ENCODE results near the gene ST3GAL6.

The ST3GAL6 gene, protein sequence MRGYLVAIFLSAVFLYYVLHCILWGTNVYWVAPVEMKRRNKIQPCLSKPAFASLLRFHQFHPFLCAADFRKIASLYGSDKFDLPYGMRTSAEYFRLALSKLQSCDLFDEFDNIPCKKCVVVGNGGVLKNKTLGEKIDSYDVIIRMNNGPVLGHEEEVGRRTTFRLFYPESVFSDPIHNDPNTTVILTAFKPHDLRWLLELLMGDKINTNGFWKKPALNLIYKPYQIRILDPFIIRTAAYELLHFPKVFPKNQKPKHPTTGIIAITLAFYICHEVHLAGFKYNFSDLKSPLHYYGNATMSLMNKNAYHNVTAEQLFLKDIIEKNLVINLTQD

DNA sequence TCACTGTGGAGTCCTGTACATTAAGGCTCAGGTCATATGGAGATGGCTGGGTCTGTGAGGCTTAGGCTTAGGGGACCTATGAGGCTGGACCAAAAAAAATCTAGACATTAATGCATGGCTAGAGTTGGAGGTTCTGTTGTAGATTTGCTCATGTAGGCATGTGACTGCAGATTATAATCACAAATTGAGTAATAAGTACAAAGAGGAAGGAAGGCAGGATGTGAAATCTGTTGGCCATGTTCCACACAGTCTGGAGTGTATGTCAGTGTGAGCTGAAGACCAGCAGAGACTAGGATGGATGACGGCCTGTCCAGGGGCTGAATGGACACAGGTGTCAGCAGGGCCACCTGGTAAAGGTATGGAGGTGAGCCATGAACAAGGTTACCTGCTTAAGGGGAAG is at the start of gene ST3GAL6:
TSS of gene ST3GAL6 (plus strand) at position 265 of the 400 bp plus-strand sequence. CDS start 5,101 bp downstream, outside the sequence.
- DNase-seq: no peak

DNA sequence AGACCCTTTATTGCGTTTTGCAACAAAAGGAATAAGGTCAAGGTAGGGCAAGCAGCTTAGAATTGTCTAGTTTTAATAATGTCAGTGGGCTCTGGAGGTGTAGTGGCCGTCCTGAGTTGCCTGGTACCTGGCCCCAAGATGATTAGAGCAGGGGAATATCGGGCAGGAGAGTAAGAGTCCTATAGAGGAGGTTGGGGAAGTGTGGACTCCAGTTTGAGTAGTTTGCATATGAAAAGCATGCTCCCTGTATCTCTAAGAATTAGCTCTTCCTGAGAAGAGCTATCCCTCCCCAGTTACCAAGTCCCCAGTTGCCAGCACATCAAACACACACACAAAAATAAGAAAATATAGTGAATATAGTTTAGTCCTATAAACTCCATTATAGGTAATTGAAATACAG is 49.2 kb upstream of the ST3GAL6 start:
- no peak for DNase-seq

DNA sequence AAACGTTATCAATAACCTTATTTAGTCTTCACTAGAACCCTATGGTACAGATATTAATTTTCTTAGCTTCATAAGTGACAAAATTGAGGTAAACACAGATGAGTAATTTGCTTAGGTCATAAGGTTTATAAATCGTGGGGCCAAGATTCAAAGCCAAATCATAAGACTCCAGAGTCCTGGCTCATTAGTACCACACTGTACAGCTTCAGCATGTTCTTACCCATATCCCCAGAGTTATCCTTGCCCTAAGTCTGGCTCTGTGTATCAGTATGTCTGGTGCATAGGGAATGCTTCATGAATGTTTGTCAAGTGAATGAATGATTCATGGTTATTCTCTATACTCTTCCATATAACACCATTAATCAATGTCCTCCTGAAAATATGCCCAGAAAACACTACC is 45.6 kb upstream of the ST3GAL6 start:
- no peak for DNase-seq

DNA sequence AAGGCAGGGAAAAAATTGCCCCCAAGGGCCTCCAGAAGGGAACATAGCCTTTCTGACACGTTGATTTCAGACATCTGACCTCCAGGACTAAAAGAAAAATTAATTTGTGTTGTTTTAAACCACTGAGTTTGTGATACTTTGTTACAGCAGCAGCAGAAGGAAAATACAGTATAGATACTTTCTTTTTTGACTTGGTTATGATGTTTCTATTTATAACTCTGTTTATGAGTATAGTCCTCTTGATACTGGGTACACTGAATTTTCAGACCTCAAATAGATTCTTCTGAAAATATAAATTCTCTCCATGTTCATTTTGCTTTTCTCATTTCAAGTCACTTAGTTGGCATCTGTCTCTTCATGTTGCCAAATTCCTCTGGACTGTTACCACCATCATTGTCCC is 44.4 kb upstream of the ST3GAL6 start:
- no peak for DNase-seq

DNA sequence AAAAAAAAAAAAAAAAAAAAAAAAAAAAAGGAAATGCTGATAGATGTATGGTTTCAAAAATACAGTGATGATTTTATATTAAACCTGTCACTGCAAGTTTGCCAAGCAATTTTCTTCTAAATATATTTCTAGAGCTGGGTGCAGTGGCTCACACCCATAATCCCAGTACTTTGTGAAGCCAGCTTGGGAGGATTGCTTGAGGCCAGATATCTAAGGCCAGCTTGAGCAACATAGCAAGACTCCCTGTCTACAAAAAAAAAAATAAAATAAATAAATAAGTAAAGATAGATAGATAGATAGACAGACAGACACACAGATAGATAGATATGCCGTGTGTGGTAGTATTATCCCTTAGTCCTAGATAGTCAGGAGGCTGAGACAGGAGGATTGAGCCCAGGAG is 41.4 kb upstream of the ST3GAL6 start:
- no peak for DNase-seq

DNA sequence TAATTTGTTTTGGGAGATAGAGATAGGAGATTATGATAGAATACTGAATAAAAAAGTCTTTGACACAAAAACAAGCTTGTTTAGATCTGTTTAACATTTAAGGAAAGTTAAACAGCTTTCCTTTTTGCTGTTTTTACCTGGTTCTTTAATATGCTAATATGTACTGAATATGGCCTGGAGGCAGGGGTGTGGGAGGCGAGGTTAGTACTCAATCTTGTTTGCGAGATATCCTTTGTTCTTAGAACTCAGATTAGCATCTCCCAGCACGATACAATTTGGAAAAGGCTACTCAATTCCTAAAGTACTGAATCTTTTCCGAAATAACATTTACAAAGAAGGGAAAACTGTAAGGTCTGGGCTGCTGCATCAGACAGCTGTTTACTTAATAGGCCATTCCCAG is 40.8 kb upstream of the ST3GAL6 start:
- DNase-seq: no peak

DNA sequence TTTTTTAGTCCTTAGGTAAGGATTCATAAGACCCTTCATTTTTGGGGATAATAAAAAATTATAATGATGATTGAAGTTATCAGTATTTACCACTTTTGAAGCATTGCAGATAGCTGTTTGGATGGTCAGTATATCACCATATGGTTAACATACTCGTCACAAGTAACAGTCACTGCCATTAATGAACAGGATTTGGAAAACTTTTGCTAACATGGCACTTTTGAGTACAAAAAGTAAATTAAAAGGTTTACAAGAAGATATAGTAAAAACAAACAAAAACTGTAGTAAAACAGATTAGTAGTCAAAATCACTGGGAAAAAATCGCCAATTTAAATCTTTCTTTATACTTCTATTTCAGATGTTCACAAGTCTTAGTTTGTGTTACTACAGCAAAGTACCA is 37.8 kb upstream of the ST3GAL6 start:
- DNase-seq: no peak

DNA sequence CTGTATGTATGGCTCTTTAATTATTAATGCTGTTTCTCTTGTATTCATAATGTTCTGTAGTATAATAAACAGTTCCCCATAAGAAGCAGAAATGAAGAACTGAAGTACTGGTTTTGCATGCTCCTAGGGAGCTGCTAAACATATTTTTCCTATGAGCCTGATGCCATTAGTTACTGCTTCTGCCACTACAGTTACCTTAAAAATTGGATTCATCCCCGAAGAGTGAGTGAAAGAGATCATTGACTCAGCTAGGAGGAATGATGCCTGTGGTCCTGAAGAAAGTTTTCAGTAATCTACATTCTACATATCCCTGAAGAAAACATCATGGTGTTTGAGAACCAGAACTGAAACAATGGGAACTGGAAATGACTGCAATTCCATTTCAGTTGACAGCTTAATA is 37.1 kb upstream of the ST3GAL6 start:
- no peak for DNase-seq

DNA sequence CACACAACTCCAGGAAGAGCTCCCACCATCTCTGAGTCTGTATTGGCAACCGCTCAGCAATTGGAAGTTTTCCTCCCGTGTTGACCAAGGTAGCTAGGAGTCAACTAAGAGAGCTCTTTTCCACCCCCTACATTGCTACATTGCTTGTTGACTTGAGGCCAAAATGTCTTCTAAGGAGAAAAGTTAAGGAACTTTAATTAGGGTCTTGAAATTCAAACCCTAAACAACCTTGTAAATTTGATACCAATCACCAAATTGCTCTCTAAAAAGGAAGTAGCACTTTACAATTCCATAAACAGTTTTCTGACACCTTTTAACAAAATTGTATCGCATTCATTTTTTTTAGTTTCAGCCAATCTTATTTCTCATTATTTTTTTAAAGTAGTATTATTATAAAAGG is 35.5 kb upstream of the ST3GAL6 start:
- DNase-seq: no peak

DNA sequence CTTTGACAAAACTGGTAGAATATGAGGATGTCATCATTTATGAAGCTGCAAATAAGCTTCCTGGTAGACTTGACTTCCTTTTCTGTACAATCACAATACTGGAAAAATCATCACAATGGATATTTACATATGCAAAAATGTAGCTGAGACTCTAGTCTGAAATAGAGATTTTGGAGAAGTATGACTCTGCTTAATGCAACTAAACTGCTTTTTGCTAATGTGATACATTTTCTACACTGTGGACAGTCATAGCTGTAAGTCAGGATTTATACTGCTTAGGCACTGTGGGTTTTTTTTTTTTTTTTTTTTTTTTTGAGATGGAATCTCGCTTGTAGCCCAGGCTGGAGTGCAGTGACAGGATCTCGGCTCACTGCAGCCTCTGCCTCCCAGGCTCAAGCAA is 34.5 kb upstream of the ST3GAL6 start:
- DNase-seq: no peak

DNA sequence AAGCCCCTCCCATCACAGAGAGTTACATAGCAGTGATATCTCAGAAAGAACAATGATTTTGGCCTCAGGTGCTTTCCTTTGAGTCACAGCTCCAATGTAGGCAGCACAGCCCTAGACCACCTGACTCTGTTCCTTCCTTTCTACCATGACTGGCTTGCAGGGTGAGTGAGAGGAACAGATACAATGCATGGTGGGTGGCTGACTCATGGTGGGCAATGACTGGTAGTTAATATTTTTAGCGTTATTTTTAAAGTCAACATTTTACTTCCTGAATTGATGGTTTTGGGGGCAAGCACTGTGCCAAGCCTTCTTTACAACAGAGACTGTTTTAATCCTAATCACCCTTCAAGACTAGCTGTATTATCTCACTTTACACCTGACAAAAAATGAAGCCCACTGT is 32.8 kb upstream of the ST3GAL6 start:
- DNase-seq: no peak

DNA sequence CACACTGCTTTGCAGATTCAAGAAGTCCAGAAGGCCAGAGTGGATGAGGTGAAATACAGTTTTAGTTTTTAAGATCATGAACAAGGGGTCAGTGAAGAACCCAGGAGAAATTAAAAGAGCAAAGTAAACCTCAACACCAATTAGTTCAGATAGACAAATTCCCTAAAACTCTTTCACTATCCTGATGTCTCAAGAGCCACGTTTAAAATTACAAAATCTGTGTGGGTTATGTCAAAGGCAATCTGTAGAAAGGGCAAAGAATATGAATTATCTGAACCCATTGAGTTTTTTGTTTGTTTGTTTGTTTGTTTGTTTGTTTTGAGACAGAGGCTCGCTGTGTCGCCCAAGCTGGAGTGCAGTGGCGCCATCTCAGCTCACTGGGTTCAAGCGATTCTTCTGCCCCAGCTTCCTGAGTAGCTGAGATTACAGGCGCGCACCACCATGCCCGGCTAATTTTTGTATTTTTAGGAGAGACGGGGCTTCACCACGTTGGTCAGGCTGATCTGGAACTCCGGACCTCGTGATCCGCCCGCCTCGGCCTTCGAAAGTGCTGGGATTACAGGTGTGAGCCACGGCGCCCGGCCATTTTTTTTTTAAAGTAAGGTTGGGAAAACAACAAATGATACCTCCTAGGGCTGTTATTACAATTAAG is 32.1 kb upstream of the ST3GAL6 start:
- DNase-seq: no peak

DNA sequence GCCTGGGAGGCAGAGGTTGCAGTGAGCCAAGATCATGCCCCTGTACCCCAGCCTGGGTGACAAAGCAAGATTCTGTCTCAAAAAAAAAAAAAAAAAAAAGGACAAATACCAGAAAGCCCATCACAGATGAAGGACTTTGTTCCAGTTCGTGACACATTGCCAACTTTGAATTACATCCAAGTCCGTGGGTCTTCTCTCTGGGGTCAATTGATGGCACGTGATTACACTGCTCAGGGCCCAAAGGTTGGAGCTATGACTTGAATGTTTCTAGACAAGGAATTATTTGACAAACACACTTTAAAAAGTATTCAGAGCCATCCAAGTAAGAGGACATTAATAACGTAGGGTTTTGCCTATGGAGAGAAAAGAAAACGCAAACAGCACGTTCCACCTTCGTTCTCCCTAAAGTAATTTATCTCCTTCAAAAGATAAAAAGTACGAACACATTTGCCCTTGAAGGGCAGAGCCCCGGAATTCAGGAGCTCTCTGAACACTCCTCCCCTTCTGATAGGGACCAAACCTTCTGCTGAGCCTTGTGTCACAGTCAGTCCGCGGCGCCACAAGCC is 31.3 kb upstream of the ST3GAL6 start:
- DNase-seq: no peak

DNA sequence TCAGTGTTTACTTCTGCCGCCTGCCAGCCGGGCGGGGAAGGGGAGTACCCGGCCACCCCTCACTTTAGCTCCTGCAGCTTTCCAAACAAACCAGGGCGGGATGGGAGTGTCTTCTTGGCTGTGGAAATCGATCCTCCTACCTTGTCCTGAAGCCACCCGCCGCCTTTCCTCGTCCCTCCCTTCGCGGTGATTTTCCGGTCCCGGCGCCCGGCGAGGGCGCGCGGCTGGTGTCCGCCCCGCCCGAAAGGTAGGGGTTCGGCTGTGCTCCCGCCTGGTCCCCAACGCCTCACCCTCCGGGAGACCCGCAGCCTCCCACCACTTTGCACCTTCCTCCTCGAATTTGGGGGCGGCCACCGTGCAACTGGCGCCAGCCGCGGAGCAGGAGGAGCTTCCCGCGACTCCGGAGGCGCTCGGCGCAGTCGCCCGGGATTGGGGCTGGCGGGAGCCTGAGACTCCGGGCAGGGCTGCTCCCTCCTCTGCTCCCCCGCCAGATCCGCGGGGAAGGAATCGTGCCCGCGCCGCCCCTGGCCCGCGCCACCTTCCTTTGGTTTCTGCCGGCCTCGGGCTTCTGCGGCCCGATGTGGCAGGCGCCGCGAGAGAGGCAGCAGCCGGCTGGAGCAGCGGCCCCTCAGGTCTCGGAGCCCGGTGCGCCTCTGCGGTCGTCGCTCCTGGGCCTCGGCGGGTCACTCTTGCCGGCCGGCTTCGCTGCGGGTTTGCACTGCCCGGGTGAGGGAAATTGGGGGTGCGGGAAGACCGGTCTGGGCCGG is 30.7 kb upstream of the ST3GAL6 start:
- peak; percentile 17 for DNase-seq

DNA sequence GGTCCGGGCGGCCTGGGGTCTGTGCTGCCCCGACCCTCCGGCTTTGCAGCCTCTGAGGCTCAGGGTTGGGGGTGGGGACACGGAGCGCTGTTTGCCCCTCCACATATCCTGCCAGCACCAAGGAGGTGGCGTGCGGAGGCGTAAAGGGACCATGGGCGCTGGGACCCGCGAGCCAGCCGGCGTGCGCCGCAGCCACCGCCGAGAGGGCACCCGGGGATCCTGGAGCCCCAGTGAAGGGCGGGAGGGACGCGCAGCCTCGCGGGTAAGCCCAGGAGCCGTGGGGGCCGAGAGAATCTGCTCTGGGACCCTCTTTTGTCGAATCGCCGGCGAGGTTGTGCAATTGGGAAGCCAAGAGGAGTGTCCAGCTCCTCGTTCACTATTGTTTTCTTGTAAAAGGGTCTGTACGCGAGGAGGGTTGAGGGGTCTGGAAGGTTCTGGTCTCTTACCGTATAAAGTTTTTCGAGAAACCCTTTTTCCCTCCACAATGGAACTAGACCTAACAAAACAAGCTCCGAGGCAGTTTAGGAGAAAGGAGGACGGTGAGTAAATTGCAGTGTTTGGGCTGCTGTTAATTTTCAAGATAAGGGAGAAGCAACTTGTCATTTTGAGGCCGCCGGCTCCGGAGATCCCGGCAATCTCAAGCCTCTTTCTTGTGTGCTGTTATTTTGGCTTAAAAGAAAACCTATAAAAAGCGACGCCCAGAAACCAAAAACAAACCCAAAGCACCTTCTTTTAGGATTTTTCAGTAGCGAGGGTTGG is 29.9 kb upstream of the ST3GAL6 start:
- peak; percentile 11 for DNase-seq

DNA sequence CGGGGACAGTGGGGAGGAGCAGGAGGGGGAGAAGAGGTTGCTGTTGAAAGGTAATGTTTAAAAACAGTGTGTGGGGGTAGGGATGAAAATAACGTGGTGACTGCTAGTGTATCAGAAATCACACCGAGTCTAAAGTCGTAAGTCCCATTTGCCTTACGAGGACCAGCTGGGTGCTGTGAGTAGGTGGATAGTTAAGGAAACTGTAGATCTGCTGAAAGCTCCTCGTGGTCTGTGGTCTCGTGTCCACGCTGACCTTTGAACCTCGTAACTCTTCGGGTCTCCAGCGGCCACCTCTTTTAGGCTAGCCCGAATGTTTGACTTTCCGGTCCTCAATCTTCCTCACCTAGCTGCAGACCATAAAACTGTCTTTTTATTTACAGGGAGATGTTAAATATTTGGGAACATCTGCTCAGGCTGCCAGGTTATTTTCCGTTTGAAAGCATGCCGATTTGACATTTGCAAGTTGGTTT is 29.3 kb upstream of the ST3GAL6 start:
- DNase-seq: no peak

DNA sequence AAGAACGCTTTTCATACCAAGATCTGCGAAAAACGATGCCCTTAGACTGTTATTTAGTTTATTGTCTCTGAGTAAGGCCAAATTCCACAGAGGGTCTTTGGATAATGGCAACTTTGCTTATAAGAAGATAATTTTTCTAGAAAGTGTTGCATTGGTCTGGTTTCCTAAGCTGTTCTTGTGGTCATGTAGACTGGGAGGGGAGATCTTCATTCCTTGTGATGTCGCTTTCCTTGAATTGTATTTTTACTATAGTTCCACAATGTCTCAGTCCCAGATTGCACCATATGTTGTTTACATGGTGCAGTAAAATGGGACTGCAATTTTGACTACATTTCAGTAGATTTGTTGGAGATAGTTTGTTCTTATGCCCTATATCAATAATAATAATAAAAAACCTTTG is 28.8 kb upstream of the ST3GAL6 start:
- DNase-seq: no peak

DNA sequence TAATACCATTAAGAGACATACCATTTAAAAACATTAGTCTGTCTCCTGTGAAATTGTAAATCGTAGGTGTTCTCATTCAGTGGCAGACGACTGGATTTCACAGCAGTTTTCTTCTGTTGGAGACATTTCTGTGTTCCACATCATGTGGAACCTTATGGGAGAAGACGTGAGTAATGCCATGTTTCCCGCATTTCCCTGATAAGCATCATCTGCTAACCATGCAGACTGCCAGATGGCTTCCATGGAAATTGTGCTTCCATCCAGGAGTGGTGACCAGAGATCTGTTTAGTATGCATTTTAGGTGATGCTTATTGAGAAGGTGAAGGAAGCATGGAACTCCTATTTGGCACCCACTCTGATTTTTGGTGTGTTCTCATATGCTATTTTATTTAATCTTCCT is 28.4 kb upstream of the ST3GAL6 start:
- no peak for DNase-seq

DNA sequence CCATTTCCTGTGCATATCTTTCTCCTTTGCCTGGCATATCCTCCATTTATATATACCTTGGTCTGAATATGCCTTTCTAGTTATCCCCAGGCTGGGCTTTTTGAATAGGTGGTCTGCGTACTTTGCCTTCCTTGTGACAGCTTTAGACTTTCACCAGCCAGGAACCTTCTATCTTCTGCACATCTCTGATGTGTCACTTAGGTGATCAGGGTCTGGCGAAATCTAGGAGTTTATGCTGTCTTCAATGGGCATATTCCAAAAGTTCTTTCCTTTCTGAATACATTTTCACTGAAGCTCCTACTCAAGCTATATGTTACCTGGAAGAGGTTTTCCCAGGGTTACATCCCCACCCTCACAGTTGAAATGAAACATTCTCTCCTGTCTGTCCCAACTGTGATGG is 27.8 kb upstream of the ST3GAL6 start:
- no peak for DNase-seq

DNA sequence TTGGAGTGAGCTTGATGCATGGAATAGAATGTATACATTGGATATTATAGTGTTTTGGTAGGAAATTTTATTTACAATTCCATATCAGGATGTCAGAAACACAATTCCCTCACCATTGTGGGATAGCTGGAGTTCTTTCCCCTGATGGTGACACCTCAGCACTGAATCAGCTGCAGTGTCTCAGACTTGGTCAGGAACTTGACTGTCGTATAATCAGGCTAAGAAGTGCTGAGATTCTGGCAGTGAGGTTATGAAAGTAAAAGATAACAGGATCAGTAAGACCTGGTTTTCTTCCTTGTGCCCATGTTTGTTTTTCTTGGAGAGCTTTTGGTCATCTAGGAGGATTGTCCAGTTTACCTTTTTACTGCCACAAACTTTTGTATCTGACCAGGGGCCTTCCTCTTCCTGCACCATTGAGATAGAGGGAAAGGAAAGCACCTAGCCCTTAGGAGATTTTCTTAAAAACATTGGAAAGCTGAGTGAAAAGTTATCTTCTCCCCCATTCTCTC is 27.3 kb upstream of the ST3GAL6 start:
- DNase-seq: no peak

DNA sequence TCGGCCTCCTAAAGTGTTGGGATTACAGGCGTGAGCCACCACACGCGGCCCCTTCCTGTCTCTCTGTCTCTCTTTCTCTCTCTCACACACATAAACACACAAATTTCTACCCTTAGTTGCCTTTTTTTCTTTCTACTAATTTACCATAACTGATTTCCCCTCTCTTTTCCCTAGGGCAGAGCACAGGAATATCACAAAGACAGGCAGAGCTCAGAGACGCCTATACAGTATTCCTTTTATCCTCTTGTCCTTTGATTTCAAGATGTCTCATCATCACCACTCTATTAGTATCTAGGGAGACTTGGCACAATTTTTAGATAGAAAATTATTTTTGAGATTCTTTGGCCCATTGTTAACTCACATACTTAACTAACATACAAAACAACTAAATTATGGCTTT is 25.8 kb upstream of the ST3GAL6 start:
- no peak for DNase-seq

DNA sequence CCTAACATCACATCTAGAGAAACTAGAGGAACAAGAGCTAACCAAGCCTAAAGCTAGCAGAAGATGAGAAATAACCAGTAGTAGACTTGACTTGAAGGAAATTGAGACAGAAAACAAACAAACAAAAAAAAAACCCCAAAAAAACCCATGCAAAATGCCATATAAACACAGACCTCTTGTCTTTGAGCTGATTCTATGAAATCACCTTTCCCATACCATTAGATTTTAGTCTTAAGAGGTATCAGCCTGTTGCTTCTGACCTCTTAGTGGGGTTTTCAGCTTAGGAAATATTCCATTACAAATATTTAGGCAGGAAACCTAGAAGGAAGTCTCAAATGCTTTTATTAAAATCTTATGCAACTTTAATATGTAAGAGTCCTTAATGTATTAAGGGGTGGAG is 23.9 kb upstream of the ST3GAL6 start:
- DNase-seq: no peak

DNA sequence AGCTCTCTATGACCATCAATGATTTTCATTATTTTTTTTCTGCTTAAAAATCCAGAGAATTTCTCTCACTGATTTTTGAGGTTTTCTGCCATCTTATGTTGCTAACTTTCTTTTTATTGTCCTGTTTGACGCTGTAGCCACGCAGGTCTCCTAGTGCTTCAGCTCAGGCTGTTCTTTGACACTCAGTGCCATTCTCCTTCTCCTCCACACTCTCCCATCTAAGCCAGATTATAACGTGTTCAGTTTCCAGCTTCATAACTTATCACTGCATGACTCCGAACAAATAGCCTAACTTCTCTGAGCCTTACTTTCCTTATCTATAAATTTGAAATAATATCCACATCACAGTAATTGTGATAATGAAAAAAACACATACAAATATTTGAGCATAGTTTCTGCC is 22.8 kb upstream of the ST3GAL6 start:
- no peak for DNase-seq
